NCI-H460 (cell line): ENCODE data around the gene BST1. TPM values are rescaled to one million over a fixed set of nuclear protein-coding genes. Genes with fewer than 3 reads are reported as not detected.

Experiments used
- DNase-seq: peaks from one replicate; pipeline ENCODE4 v3.0.0-alpha.2; 2016; ENCODE audit warnings: low read depth; ENCODE audit errors: extremely low read depth
- polyA plus RNA-seq: library from polyadenylated mRNA; depleted of rRNA; stranded (reverse); fragments of >200 nt; gene quantifications from 2 replicates; pipeline ENCODE4 v1.2.3, GENCODE V29; 2014; cell fraction: nucleus; rRNA removed
- total RNA-seq: library from RNA; depleted of rRNA; stranded (reverse); fragments of >200 nt; shearing (Covaris generic); gene quantifications from 2 replicates; pipeline ENCODE4 v1.2.3, GENCODE V29; 2014; rRNA removed

BST1 gene, protein sequence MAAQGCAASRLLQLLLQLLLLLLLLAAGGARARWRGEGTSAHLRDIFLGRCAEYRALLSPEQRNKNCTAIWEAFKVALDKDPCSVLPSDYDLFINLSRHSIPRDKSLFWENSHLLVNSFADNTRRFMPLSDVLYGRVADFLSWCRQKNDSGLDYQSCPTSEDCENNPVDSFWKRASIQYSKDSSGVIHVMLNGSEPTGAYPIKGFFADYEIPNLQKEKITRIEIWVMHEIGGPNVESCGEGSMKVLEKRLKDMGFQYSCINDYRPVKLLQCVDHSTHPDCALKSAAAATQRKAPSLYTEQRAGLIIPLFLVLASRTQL
- total RNA-seq: 10.2 and 11.1 TPM in 2 replicates
- polyA plus RNA-seq: 9.0 and 11.8 TPM in 2 replicates

DNA sequence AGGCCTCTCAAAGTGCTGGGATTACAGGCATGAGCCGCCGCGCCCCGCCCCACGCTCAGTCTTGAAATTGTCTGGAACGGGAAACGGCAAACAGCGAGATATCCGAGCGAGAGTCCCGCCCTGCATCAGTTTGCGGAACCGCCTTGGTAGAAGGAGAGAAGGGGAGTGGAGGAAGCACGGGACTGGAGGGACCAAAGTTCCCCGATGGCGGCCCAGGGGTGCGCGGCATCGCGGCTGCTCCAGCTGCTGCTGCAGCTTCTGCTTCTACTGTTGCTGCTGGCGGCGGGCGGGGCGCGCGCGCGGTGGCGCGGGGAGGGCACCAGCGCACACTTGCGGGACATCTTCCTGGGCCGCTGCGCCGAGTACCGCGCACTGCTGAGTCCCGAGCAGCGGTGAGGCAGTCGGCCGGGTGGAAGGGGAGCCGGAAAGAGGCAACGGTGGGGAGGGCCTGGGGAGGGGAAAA is at the start of gene BST1:
Gene BST1 (plus strand): TSS at position 125 of the 463 bp plus-strand sequence. CDS start 80 bp downstream, at position 205.
- no peak for DNase-seq

- no peak for DNase-seq
Observed at GRCh38 chr4:15653420-15653819, 49.4 kb upstream of the BST1 start.

GRCh38 chr4:15653864-15654592 is 48.8 kb upstream of the BST1 start:
- no peak for DNase-seq

- DNase-seq: no peak
Observed at GRCh38 chr4:15654593-15655222, 48.2 kb upstream of the BST1 start.

GRCh38 chr4:15655223-15656037 is 47.4 kb upstream of the BST1 start, which contains the start of gene FBXL5:
TSS of gene FBXL5 (minus strand) at chr4:15655357. CDS start at chr4:15655287, 70 bp downstream.
- peak; percentile 76 for DNase-seq

GRCh38 chr4:15656038-15656470 is 46.8 kb upstream of the BST1 start:
- no peak for DNase-seq

DNA sequence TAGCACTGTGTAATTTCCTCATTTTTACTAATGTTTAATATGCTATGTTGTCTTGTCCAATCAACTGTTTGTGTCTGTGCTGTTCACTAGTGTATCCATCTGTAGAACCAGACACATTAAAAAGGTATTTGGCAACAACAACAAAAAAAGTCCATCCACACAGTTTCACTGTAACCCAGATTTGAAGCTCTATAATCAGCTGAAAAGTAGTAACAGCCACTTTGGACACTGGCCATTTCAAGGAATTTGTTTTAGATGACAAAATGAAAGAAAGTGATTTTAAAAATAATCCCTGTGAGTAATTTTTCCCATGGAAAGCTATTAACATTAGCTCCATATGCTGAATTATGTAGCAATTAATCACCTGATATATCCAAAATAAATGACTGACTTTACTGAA is 45.5 kb upstream of the BST1 start:
- DNase-seq: no peak

DNA sequence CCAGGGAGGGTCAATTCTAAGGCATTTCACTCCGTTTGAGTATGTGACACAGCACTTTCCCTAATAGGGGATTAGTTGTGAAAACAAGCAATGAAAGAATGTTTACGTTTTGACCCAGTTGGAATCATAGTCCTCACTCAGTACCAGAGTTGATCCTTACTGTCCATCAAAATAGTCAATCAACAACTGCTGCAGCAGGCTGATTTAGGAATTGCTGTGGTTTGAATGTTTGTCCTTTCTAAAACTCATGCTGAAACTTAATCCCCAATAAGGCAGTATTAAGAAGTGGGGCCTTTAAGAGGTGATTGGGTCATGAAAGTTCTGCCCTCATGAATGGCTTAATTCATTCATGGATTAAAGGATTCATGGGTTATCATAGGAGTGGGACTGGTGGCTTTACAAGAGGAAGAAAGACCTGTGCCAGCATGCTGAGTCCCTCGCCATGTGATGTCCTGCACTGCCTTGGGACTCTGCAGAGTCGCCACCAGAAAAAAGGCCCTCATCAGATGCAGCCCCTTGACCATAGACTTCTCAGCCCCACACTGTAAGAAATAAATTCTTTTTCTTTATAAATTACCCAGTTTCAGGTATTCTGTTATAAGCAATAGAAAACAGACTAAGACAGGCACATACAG is 44.6 kb upstream of the BST1 start:
- no peak for DNase-seq

DNA sequence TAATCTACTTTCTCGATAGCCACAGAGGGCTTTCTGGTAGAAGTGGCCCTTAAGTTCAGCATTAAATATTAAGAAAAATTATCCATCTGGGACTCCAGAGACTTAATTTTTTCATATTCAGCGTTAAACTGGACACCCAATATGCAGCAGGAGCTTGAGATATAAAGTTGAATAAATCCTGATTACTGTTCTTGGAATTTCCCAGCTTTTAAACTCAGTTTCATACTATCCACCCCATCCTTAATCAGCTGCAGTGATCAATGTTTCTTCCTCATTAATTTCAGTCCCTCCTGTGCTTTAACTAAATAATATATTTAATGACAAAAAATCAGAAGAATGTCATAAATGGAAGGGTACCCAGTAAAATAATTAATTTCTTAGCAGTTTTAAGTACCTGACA is 44.1 kb upstream of the BST1 start:
- DNase-seq: no peak

DNA sequence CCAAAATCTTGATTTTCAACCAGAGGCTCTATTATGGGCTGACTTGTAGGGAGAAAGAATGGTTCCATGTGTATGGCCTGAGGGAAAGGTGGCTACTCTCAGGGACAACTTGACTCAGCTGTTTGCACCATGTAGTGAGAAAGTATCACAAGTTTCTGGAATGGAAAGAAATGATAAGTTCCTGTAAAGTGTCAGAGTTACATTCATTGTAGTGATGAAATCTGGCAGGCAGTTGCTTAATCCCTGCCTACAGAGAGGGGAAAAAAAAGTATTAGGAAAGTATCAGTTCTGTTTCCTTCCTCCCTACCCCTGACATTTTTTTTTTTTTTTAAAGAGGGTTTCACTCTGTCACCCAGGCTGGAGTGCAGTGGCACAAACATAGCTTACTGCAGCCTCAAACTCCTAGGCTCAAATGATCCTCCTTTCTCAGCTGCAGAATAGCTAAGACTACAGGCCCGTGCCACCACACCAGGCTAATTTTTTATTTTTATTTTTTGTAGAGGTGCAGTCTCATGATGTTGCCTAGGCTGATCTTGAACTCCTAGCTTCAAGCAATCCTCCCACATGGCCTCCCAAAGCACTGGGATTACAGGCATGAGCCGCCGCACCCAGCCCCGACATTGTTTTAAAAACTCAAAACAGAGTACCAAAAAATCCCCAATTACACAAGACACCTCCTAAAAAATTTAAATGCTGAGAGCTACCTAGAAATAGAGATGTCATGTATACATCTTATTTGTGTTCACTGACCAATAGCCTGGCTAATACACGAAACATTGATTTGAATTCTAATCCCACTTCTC is 42.9 kb upstream of the BST1 start:
- DNase-seq: peak; percentile 56

DNA sequence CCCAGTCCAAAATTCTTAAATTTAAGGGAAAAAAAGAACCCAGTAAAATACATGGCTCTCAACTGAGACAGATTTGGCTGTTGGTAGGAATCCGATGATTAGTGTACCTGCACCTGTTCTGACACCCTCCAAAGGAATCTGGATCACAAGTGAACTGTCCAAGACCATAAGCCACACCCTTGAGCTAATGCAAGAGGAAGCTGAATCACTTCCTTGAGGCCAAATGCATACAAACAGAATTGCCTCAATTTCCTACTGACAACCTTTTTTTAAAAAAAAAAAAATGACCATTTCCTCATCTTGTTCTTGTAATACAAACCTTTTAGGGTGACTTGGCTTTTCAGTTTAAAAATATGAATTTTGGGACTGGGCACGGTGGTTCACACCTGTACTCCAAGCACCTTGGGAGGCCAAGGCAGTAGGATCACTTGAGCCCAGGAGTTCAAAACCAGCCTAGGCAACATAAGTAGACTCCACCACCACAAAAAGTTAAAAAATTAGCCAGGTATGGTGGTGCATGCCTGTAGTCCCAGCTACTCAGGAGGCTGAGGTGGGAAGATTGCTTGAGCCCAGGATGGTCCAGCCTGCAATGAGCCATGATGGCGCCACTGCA is 37.0 kb upstream of the BST1 start:
- no peak for DNase-seq

- no peak for DNase-seq
Observed at GRCh38 chr4:15667006-15667405, 35.9 kb upstream of the BST1 start.

- no peak for DNase-seq
Observed at GRCh38 chr4:15668566-15669435, 34.1 kb upstream of the BST1 start.

DNA sequence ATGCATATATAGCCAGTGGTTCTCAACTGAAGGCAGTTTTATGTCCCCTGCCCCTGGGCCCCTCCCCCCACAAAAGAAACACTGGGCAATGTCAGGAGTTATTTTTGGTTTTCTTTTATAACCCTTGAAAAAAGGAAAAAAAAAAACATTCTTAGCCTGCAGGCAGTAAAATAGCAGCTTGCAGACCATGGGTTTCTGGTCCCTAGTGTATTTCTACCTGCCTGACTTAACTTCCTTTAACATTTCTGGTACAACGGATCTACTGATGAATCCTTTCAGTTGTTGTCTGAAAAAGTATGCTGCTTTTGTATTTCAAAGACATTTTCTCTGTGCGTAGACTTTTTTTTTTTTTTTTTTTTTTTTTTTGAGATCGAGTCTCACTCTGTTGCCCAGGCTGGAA is 32.3 kb upstream of the BST1 start:
- no peak for DNase-seq

- DNase-seq: no peak
Observed at GRCh38 chr4:15672101-15672500, 30.8 kb upstream of the BST1 start.

GRCh38 chr4:15673337-15673736 is 29.5 kb upstream of the BST1 start:
- no peak for DNase-seq

- DNase-seq: no peak
Observed at GRCh38 chr4:15674046-15674445, 28.8 kb upstream of the BST1 start.

DNA sequence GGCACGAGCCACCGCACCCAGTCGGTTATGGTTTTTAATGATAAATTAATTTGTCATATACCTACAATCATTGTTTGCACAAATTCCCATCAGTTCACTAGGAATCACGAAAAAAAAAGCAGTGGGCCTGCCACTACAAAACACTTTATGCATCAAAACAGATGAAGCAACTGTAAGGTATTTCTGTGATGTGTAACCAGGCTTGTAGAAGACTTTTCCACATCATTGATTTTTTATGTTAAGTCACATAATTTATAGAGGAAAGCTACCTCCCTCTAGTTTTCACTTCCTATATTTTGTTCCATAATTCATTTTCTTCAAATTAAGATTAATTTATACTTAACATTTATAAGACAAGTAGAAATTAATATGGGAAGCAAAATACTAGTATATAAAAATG is 27.9 kb upstream of the BST1 start:
- no peak for DNase-seq
